22Rv1 (cell line): ENCODE results near the gene GBE1.

Source experiments
- H3K27ac ChIP-seq: fragments of 450-650 bp; 2 replicates; pipeline ENCODE4 v1.5.1; 2017
- CTCF ChIP-seq: fragments of 450-650 bp; IDR thresholded peaks from 2 replicates; pipeline ENCODE4 v1.5.1; 2017; ENCODE audit warnings: mild to moderate bottlenecking
- ZFX ChIP-seq: fragments of 450-650 bp; IDR thresholded peaks from 2 replicates; pipeline ENCODE4 v1.6.1; 2017; ENCODE audit warnings: antibody characterized with exemption, borderline replicate concordance

GBE1 gene

GRCh38 chr3:81445712-81446111 is 315.7 kb downstream of the GBE1 start:
- TF ChIP-seq CTCF (no peak), ZFX (no peak)
- H3K27ac ChIP-seq: no peak overlapping the region

GRCh38 chr3:81444817-81445460 is 316.5 kb downstream of the GBE1 start:
- no peak overlapping the region for H3K27ac ChIP-seq
- no peak for TF ChIP-seq CTCF

DNA sequence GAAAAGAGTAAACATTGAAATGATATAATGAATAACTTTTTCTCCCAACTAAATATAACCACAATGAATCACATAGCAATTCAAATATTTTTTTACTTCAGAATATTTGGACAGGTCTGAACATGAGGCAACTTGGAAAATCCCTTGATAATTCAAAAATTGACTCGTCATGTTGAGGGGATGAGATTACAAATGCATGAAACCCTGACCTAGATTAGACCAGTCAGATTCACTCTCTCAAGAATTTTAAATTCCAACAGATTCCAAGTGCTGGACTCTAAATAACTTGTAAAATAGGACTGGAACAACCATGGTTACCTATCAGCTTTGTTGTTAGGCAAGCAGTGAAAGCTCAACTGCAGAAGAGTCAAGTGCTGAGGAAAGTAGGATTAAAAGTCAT is 317.5 kb downstream of the GBE1 start:
- TF ChIP-seq ZFX (no peak), CTCF (no peak)
- H3K27ac ChIP-seq: no peak overlapping the region

DNA sequence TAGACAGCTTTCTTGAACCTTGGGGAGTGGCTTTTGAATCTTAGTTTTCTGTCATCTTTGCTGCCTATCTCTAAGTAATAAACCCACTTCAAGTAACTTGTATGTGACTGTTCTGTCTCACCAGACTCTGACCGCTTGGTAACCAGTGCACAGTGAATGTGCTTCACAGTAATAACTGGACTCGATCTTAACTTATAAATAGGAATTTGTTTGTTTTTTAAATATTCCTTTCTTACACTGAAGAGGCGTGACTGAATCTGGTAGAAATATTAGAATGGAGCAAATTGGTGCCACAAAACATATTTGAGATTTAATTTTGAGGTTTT is 318.0 kb downstream of the GBE1 start:
- TF ChIP-seq ZFX (no peak), CTCF (no peak)
- H3K27ac ChIP-seq: no peak overlapping the region

- TF ChIP-seq CTCF (no peak), ZFX (no peak)
- no peak overlapping the region for H3K27ac ChIP-seq
Measured at GRCh38 chr3:81442758-81443456, 318.5 kb downstream of the GBE1 start.

GRCh38 chr3:81440661-81441060 is 320.8 kb downstream of the GBE1 start:
- no peak overlapping the region for H3K27ac ChIP-seq
- TF ChIP-seq CTCF (no peak), ZFX (no peak)
